Measurements from ENCODE around the gene COL9A3.

DNA sequence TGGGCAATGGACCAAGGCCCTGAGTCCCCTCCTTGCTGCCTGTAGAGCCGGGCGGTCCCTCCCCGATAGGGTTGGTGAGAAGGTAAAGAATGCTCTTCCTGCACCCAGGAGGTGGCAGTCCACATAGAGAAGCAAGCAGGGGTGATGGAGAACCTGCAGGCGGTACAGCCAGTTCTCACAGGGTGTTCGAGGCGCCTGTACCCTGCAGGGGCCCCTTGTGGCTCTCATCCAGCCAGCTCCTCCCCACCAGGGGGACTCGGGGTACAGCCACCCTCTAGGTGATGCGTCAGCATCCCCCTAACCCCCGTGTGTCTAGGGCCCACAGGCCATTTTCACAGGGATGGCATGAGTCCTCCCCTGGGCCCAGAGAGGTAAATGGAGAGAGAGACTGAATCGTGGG is 5.1 kb upstream of the COL9A3 start:
- TF ChIP-seq POLR2A (IDR thresholded peaks at IDR 0.05; ENCODE audit: low read depth, low read length) (no peak), TAF1 (IDR thresholded peaks at IDR 0.05; ENCODE audit: low read depth, low read length) (no peak), POLR2AphosphoS5 (IDR thresholded peaks at IDR 0.05; ENCODE audit: low read depth, low read length) (no peak), POU2F2 (IDR thresholded peaks at IDR 0.05; ENCODE audit: low read depth, low read length) (no peak)

Measured in GM12891 (cell line).